K562 (cell line): Measurements from ENCODE around the gene DCUN1D3. TPM values are rescaled to one million over a fixed set of nuclear protein-coding genes. Genes with fewer than 3 reads are reported as not detected.

ENCODE experiments used
- C11orf30 ChIP-seq: fragments of 450-650 bp; IDR thresholded peaks from 2 replicates; pipeline ENCODE4 v1.6.1; 2016; ENCODE audit warnings: low read depth, mild to moderate bottlenecking
- CBFB ChIP-seq: sonication (generic); formaldehyde crosslinking; IDR thresholded peaks from 2 replicates; pipeline ENCODE4 v1.4.0; 2020; ENCODE audit warnings: mild to moderate bottlenecking, missing genetic modification reagents
- CREM ChIP-seq: IDR thresholded peaks from 2 replicates; pipeline ENCODE4 v1.6.1; 2014; ENCODE audit warnings: antibody characterized with exemption, low read depth
- ETV1 ChIP-seq: fragments of 450-650 bp; conservative IDR thresholded peaks from 2 replicates; pipeline ENCODE4 v1.6.1; 2016; ENCODE audit warnings: missing genetic modification characterization, control low read depth, low read depth, missing compliant biosample characterization
- NFE2 ChIP-seq: IDR thresholded peaks from 2 replicates; pipeline ENCODE4 v1.6.1; 2014; ENCODE audit warnings: antibody characterized with exemption, low read depth
- PHB2 ChIP-seq: fragments of 450-650 bp; IDR thresholded peaks from 2 replicates; pipeline ENCODE4 v1.6.1; 2017; ENCODE audit warnings: low read depth
- SMARCB1 ChIP-seq: IDR thresholded peaks from 2 replicates; pipeline ENCODE4 v1.6.1; 2011; ENCODE audit warnings: improper control_type of control experiment, low read depth; ENCODE audit not compliant: insufficient read length
- TCF7 ChIP-seq: sonication (generic); IDR thresholded peaks from 2 replicates; pipeline ENCODE4 v1.6.1; 2016; ENCODE audit warnings: antibody characterized with exemption, borderline replicate concordance
- polyA plus RNA-seq, 8 experiments: library from polyadenylated mRNA; depleted of rRNA in 4 of 8; stranded (reverse) in 5 of 8; unstranded in 3 of 8; fragments of >200 nt; fragmentation: Nextera tagmentation in 2 of 8; fragmentation: Illumina TruSeq in 1 of 8; extraction: Ambion mirVana in 2 of 8; extraction: Trizol in 1 of 8; gene quantifications; 2 replicates each; pipeline versions ENCODE4 v1.2.1 to v1.2.3, GENCODE V29; 2011 to 2014; ENCODE audit warnings: inconsistent platforms in 1 of 8, missing spikeins in 1 of 8
- total RNA-seq, 7 experiments: library from RNA; depleted of rRNA in 6 of 7; stranded (reverse); fragments of >200 nt in 6 of 7; fragmentation: Illumina TruSeq in 2 of 7; extraction: Trizol in 2 of 7; gene quantifications; 2 replicates each; pipeline versions ENCODE4 v1.2.1 to v1.2.3, GENCODE V29; 2011 to 2021; ENCODE audit warnings: low replicate concordance in 1 of 7
- TF ChIP-seq, protein P1 (sequence below): fragments of 450-650 bp; IDR thresholded peaks from 2 replicates; pipeline ENCODE4 v1.6.1; 2017; ENCODE audit warnings: antibody characterized with exemption, mild to moderate bottlenecking
- TF ChIP-seq, protein P2 (sequence below): fragments of 450-650 bp; formaldehyde crosslinking; IDR thresholded peaks from 2 replicates; pipeline ENCODE4 v1.4.0; 2020; ENCODE audit warnings: mild to moderate bottlenecking

Gene DCUN1D3
- total and polyA plus RNA-seq, 9 of the 15 experiments (the other 6 are each of a cell fraction or from before 2014, with no cell fraction given), result 1.0 to 4.7 (median 2.2) TPM

DNA sequence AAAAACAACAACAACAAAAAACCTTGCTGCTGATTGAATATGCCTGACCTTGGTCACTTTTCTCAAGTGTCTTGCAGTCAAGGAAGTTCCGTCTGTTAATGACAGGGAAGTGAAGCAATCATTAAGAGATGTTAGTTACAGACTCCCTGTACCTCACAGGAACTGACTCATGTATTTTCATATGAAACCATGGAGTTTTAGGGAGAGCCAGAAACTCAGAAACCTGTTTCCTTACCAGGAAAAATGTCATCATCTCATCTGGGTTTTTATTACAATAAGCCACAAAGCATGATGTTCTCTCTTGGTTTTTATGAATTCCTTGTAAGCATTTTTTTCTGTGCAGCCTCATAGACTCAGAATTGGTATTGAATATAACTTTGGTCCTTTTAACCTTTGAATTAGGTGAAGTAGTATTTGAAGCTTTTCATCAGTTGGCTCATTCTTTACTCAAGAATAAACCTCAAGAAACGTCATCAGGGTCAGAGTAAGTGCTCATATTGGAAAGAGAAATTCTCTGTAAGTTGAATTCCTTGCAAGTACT lies 10.7 kb upstream of the DCUN1D3 start (continued):
- TF ChIP-seq, protein P1, sequence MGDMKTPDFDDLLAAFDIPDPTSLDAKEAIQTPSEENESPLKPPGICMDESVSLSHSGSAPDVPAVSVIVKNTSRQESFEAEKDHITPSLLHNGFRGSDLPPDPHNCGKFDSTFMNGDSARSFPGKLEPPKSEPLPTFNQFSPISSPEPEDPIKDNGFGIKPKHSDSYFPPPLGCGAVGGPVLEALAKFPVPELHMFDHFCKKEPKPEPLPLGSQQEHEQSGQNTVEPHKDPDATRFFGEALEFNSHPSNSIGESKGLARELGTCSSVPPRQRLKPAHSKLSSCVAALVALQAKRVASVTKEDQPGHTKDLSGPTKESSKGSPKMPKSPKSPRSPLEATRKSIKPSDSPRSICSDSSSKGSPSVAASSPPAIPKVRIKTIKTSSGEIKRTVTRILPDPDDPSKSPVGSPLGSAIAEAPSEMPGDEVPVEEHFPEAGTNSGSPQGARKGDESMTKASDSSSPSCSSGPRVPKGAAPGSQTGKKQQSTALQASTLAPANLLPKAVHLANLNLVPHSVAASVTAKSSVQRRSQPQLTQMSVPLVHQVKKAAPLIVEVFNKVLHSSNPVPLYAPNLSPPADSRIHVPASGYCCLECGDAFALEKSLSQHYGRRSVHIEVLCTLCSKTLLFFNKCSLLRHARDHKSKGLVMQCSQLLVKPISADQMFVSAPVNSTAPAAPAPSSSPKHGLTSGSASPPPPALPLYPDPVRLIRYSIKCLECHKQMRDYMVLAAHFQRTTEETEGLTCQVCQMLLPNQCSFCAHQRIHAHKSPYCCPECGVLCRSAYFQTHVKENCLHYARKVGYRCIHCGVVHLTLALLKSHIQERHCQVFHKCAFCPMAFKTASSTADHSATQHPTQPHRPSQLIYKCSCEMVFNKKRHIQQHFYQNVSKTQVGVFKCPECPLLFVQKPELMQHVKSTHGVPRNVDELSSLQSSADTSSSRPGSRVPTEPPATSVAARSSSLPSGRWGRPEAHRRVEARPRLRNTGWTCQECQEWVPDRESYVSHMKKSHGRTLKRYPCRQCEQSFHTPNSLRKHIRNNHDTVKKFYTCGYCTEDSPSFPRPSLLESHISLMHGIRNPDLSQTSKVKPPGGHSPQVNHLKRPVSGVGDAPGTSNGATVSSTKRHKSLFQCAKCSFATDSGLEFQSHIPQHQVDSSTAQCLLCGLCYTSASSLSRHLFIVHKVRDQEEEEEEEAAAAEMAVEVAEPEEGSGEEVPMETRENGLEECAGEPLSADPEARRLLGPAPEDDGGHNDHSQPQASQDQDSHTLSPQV, result peak; percentile 37; the same call in 1 of the 2 replicates
- TF ChIP-seq CREM (peak; percentile 17; the same call in 1 of the 2 replicates), NFE2 (peak; percentile 46; the same call in 1 of the 2 replicates), PHB2 (no peak), ETV1 (tag) (peak; percentile 90), SMARCB1 (no peak), C11orf30 (no peak), TCF7 (no peak), CBFB (CRISPR knock-in tag) (no peak)
- TF ChIP-seq, protein P2, sequence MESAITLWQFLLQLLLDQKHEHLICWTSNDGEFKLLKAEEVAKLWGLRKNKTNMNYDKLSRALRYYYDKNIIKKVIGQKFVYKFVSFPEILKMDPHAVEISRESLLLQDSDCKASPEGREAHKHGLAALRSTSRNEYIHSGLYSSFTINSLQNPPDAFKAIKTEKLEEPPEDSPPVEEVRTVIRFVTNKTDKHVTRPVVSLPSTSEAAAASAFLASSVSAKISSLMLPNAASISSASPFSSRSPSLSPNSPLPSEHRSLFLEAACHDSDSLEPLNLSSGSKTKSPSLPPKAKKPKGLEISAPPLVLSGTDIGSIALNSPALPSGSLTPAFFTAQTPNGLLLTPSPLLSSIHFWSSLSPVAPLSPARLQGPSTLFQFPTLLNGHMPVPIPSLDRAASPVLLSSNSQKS (CRISPR knock-in tag), result no peak
